Stimulated activated CD4-positive, alpha-beta T cell treated with anti-CD3 and anti-CD28 coated beads, Interleukin-1b, Interleukin-23, amount 100 ng/mL, for 4 hours (primary cell): ENCODE results near the gene MRPL32.

Source experiments
- DNase-seq, 2 donors: peaks; one replicate each; pipeline ENCODE4 v3.0.0-alpha.2; 2020; ENCODE audit warnings: low read depth in 2 of 2

MRPL32 gene

GRCh38 chr7:42964849-42965805, 33.0 kb downstream of the MRPL32 start:
- no peak for DNase-seq

GRCh38 chr7:42967391-42967790, 35.2 kb downstream of the MRPL32 start:
- DNase-seq = no peak

DNA sequence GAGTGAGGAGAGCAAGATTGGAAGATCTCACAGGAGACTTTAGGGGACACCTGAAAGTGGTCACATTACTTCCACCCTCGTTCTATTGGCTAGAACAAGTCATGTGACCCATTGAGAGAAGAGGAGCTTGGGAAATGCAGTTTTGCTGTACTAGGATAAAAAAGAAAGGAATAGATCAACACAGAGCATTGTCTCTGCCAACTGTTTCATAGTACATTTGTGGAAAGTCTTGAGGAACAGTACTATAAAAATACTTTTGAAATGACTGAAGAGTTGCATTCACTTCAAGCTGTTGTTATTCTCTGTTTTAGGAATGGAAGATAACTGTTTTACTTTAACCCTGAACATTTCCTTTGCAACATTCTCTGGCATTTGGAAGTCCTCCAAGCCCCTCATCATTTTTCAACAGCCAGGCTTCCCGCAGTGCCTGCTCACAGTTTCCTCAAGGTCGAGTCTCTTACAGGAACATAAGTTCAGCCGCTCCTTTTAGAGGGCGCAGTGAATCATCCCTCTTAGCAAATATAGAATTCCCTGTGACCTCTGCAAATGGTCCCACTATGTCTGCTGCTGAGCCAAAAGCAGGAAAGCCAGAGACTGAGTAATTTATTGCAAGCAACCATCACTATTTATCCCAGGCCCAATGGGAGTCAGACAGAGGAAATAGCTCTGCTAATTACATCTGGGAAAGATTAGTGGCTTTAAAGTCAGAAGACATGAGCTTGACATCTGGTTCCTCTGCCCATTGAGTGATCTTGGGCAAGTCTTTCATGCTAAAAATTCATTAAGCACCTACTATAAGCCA, 40.7 kb downstream of the MRPL32 start:
- DNase-seq = no peak

- DNase-seq = no peak
Measured at GRCh38 chr7:42976371-42976770, 44.2 kb downstream of the MRPL32 start.

- no peak for DNase-seq
Measured at GRCh38 chr7:42978496-42978895, 46.3 kb downstream of the MRPL32 start.

DNA sequence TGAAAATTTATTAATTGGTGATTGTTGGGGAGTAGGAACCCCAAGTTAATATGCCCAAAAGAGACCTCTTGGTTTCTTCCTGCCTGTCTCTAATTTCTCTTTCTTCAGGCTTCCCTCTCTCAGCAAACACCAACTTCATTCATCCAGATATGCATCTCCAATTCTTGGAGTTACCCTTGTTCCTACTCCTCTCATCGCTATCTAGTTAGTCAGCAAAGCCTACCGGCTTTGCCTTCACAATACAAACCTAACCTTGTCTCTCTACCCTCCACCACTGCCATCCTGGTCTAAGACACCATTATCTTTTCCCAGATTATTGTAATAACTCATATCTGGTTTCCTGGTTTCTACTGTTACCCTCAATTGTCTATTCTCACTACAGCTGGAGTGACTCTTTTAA, 47.9 kb downstream of the MRPL32 start:
- no peak for DNase-seq

DNA sequence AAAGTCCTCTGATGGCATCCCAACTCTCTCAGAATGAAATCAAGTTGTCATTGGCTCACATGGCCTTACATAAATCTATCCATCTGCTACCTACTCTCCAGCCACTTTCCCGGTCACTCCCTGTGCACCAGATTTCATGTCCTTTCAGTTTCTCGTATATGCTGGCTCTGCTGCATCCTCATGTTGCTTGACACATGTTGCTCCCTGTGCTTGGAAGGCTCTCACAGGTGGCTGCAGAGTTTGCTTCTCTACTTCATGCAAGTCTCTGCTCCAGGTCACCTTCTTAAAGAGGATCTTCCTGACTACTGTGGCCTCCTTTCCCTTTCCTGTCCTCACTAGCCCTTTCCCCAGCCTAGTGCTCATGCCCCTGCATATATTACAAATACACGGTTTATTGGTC, 48.3 kb downstream of the MRPL32 start:
- no peak for DNase-seq

DNA sequence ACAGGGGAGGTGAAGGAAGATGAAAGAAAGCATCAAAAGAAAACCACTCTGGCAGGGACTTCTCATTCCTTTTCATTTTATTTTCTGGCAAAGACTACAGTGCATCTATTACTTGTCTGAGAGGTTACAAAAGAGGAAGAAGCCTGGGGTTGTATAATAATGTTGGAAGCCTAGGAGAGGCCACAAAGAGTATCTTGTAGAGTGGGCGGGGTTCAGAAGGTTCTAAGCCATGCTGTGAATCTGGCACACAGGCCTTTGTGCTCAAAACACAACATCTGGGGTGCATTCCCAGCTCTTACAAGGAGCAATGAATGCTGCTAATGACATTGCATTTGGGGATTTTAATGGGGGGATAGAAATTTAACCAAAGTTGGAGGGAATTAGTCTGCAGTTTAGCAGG, 49.4 kb downstream of the MRPL32 start:
- no peak for DNase-seq

GRCh38 chr7:42982604-42983115, 50.5 kb downstream of the MRPL32 start:
- DNase-seq = no peak

DNA sequence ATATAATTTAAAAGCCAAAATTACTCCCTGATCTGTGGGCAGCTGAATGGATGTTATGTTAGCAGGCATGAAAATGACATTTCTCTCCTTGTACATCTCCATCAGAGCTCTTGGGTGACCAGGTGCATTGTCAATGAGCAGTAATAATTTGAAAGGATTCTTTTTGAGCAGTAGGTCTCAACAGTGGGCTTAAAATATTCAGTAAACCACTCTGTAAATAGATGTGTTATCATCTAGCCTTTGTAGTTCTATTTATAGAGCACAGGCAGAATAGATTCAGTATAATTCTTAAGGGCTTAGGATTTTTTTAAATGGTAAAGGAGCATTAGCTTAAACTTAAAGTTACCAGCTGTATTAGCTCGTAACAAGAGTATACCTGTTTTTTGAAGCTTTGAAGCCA, 52.0 kb downstream of the MRPL32 start:
- no peak for DNase-seq

DNA sequence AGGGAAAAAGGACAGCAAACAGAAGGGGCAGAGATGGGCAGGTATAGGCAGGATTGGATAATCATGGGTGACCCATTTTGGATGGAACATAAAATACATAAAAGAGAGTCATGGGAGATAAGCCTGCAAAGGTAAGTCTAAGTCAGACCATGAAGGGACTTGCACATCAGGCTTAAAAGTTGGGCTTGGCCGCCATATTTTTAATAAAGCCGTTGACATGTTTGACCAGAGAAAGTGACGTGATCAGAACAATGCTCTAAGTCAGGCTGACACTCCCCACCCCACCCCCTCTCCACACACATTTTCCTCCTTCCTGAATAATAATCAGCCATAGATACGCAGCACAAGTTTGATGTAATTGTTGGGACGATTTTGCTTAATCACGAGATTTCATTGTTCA, 54.0 kb downstream of the MRPL32 start:
- DNase-seq = no peak

- no peak for DNase-seq
Measured at GRCh38 chr7:42986781-42987248, 54.6 kb downstream of the MRPL32 start.
